Osteocyte (in vitro differentiated cells): Measurements from ENCODE around the gene WDR49. TPM values are rescaled to one million over a fixed set of nuclear protein-coding genes. Genes with fewer than 3 reads are reported as not detected.

ENCODE experiments used
- DNase-seq: peaks from one replicate; pipeline ENCODE4 v3.0.0; 2021; ENCODE audit warnings: mixed read lengths; ENCODE audit not compliant: unreplicated experiment; ENCODE audit errors: extremely low spot score
- H3K27ac Mint-ChIP-seq: one replicate; pipeline ENCODE4 v1.8.0; 2021; ENCODE audit warnings: mild to moderate bottlenecking, mixed read lengths; ENCODE audit not compliant: unreplicated experiment
- H3K27me3 Mint-ChIP-seq: one replicate; pipeline ENCODE4 v1.8.0; 2021; ENCODE audit warnings: mixed read lengths; ENCODE audit not compliant: unreplicated experiment
- H3K36me3 Mint-ChIP-seq: one replicate; pipeline ENCODE4 v1.8.0; 2021; ENCODE audit warnings: mixed read lengths; ENCODE audit not compliant: unreplicated experiment
- H3K4me1 Mint-ChIP-seq: one replicate; pipeline ENCODE4 v1.8.0; 2021; ENCODE audit warnings: mixed read lengths; ENCODE audit not compliant: unreplicated experiment
- H3K4me3 Mint-ChIP-seq: one replicate; pipeline ENCODE4 v1.8.0; 2021; ENCODE audit warnings: mild to moderate bottlenecking, moderate library complexity, mixed read lengths; ENCODE audit not compliant: unreplicated experiment
- H3K9me3 Mint-ChIP-seq: one replicate; pipeline ENCODE4 v1.8.0; 2021; ENCODE audit warnings: mixed read lengths; ENCODE audit not compliant: unreplicated experiment
- CTCF ChIP-seq: fragments of 200-600 bp; sonication (generic); IDR thresholded peaks from 2 replicates; pipeline ENCODE4 v1.5.0; 2021; ENCODE audit warnings: antibody characterized with exemption, mild to moderate bottlenecking, moderate library complexity
- total RNA-seq: library from RNA; stranded (reverse); gene quantifications from 2 replicates; pipeline ENCODE4 v1.2.1, GENCODE V29; 2021

Gene WDR49
- total RNA-seq, 1 donor from 2014 or later = not detected

GRCh38 chr3:167450195-167450594 is 203.5 kb downstream of the WDR49 start:
- Mint-ChIP-seq H3K27ac (no peak overlapping the region), H3K9me3 (no peaks in the 10 kb centered on the region), H3K4me1 (no peaks in the 10 kb centered on the region), H3K27me3 (no peaks in the 10 kb centered on the region), H3K36me3 (no peaks in the 10 kb centered on the region), H3K4me3 (no peak overlapping the region)
- no peak for TF ChIP-seq CTCF
- DNase-seq = no peak

- H3K27ac Mint-ChIP-seq = no peak overlapping the region
- no peaks in the 10 kb centered on the region for H3K36me3 Mint-ChIP-seq
- DNase-seq = no peak
- H3K4me3 Mint-ChIP-seq = no peak overlapping the region
- no peaks in the 10 kb centered on the region for H3K4me1 Mint-ChIP-seq
- TF ChIP-seq CTCF = no peak
- H3K9me3 Mint-ChIP-seq = no peaks in the 10 kb centered on the region
- no peaks in the 10 kb centered on the region for H3K27me3 Mint-ChIP-seq
Measured at GRCh38 chr3:167445491-167445890, 208.3 kb downstream of the WDR49 start.

GRCh38 chr3:167441256-167441655 is 212.5 kb downstream of the WDR49 start:
- no peaks in the 10 kb centered on the region for H3K9me3 Mint-ChIP-seq
- H3K4me1 Mint-ChIP-seq = no peaks in the 10 kb centered on the region
- no peaks in the 10 kb centered on the region for H3K27me3 Mint-ChIP-seq
- no peak overlapping the region for H3K27ac Mint-ChIP-seq
- no peaks in the 10 kb centered on the region for H3K36me3 Mint-ChIP-seq
- no peak for DNase-seq
- no peak overlapping the region for H3K4me3 Mint-ChIP-seq
- no peak for TF ChIP-seq CTCF

GRCh38 chr3:167437428-167438139 is 216.2 kb downstream of the WDR49 start:
- DNase-seq = no peak
- no peaks in the 10 kb centered on the region for H3K9me3 Mint-ChIP-seq
- no peaks in the 10 kb centered on the region for H3K4me1 Mint-ChIP-seq
- H3K36me3 Mint-ChIP-seq = no peaks in the 10 kb centered on the region
- no peak overlapping the region for H3K4me3 Mint-ChIP-seq
- no peak overlapping the region for H3K27ac Mint-ChIP-seq
- H3K27me3 Mint-ChIP-seq = no peaks in the 10 kb centered on the region
- no peak for TF ChIP-seq CTCF

Other genes with a start within 250 kb of the WDR49 start
- gene SERPINI2, start 179.9 kb downstream of the WDR49 start, total RNA-seq = not detected in 2 replicates
- gene PDCD10, start 81.0 kb upstream of the WDR49 start, total RNA-seq = 34.9 and 38.4 TPM in 2 replicates
- gene SERPINI1, start 81.8 kb upstream of the WDR49 start, total RNA-seq = 0.35 and 1.3 TPM in 2 replicates